Activated CD8-positive, alpha-beta memory T cell treated with anti-CD3 and anti-CD28 coated beads for 36 hours (primary cell): Measurements from ENCODE around the gene TFRC. TPM values are rescaled to one million over a fixed set of nuclear protein-coding genes. Genes with fewer than 3 reads are reported as not detected.

Experiments used
- total RNA-seq, 2 experiments: library from RNA; stranded (reverse); gene quantifications; one replicate each; pipeline ENCODE4 v1.2.3, GENCODE V29; 2021

The TFRC gene
- total RNA-seq, 2 experiments from 2014 or later = 775 to 779 TPM

Other genes with a start within 250 kb of the TFRC start
- gene TNK2, start 173.5 kb downstream of the TFRC start, total RNA-seq = 10 to 100 TPM; 62.7 to 64.3 TPM
- not detected for gene ZDHHC19, start 129.3 kb upstream of the TFRC start, total RNA-seq
- not detected for gene SLC51A, start 134.4 kb upstream of the TFRC start, total RNA-seq
- gene PCYT1A, start 205.6 kb upstream of the TFRC start, total RNA-seq = 10 to 100 TPM; 52.9 to 53.8 TPM
- gene DYNLT2B, start 236.2 kb upstream of the TFRC start, total RNA-seq = 1 to 10 TPM; 6.6 to 8.8 TPM